SK-N-MC (cell line): ENCODE measurements around the gene PRELID3B.

Experiments used
- EZH2 ChIP-seq: fragments of 200-600 bp; sonication (generic); IDR thresholded peaks from one replicate; pipeline ENCODE4 v1.6.1; 2017; ENCODE audit warnings: antibody characterized with exemption
- POLR2AphosphoS5 ChIP-seq: IDR thresholded peaks from 2 replicates; pipeline ENCODE4 v1.6.1; 2012; ENCODE audit warnings: mild to moderate bottlenecking, low read depth, low read length, borderline replicate concordance

DNA sequence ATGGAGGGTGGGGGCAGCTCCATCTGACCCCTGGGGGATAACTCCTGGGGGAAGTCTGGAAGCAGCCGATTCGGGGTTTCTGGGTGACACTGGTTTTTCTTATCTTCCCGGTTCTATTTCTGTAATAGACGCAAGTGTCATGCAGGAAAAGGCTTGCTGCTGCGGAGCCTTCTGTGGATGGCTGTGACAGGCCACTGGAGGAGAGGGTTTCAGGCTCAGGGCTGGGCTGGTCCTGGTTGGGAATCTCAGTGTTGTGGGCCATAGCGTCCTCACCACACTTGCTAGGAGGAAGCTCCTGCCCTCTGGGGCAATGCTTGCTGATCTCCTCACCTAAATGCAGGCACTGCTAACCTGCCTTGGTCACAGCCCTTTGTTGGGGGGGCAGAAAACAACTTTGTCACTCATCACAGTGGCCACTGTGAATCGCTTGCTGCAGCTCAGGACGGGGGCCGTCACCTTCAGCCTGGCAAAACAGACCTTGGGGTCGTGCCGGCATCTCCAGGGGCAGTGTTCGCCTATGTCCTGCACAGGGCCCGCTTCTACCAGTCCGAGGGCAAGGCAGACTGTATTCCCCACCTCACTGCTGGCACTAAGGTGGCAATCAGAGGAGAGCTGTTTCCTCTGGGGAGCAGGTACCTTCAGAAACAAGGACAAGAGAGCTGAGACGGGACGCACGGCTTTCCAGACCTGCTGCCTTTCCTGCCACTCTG is 27.8 kb downstream of the PRELID3B start:
- no peak for TF ChIP-seq POLR2AphosphoS5
- no peak for TF ChIP-seq EZH2
